Duodenal mucosa (tissue), 2 donors: ENCODE measurements around the gene CCR5.

Source experiments
- H3K27ac ChIP-seq: one replicate; pipeline ENCODE4 v1.7.0; 2013; ENCODE audit warnings: low read depth, low read length
- H3K27me3 ChIP-seq, 2 donors: one replicate each; pipeline ENCODE4 v1.7.0; 2013; ENCODE audit warnings: low read length in 2 of 2, control low read depth in 1 of 2; ENCODE audit not compliant: insufficient read depth in 2 of 2, control insufficient read depth in 1 of 2
- H3K36me3 ChIP-seq, 2 donors: one replicate each; pipeline ENCODE4 v1.7.0; 2013; ENCODE audit warnings: low read length in 2 of 2, control low read depth in 1 of 2; ENCODE audit not compliant: insufficient read depth in 2 of 2, control insufficient read depth in 1 of 2
- H3K4me1 ChIP-seq, 2 donors: one replicate each; pipeline ENCODE4 v1.7.0; 2013; ENCODE audit warnings: low read length in 2 of 2, control low read depth in 1 of 2; ENCODE audit not compliant: insufficient read depth in 2 of 2, control insufficient read depth in 1 of 2
- H3K4me3 ChIP-seq, 2 donors: one replicate each; pipeline ENCODE4 v1.7.0; 2013; ENCODE audit warnings: low read length in 2 of 2, low read depth in 1 of 2
- H3K9ac ChIP-seq, 2 donors: one replicate each; pipeline ENCODE4 v1.7.0; 2013; ENCODE audit warnings: low read length in 2 of 2, low read depth in 1 of 2
- H3K9me3 ChIP-seq, 2 donors: one replicate each; pipeline ENCODE4 v1.7.0; 2013; ENCODE audit warnings: low read length in 2 of 2, control low read depth in 1 of 2; ENCODE audit not compliant: control insufficient read depth in 1 of 2

Gene CCR5

DNA sequence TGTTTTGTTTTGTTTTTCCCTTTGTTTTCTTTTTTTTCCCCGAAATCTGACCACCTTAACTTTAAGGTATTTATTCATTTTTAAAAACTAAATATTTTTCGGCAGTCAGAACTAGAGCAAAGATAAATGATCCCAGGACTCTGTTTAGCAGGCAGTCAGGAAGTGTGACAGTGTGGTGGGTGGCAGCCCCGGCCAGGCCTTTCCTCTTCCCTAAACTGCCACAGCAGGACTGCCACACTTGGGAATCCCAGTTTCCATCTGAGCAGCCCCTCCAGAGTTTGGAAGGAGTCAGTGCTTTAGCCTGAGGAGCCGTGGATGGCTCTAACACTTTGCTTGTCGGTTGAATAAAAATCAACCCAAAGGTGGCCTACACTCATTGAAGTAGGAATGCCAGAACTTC, 43.2 kb downstream of the CCR5 start:
- Histone ChIP-seq H3K27ac (no peak overlapping the region), H3K4me3 (no peak overlapping the region), H3K9me3 (no peaks in the 10 kb centered on the region), H3K27me3 (no peaks in the 10 kb centered on the region), H3K9ac (no peak overlapping the region), H3K4me1 (peaks cover 13 to 14% of the 10 kb centered on the region in 2 donors), H3K36me3 (no peaks in the 10 kb centered on the region)

DNA sequence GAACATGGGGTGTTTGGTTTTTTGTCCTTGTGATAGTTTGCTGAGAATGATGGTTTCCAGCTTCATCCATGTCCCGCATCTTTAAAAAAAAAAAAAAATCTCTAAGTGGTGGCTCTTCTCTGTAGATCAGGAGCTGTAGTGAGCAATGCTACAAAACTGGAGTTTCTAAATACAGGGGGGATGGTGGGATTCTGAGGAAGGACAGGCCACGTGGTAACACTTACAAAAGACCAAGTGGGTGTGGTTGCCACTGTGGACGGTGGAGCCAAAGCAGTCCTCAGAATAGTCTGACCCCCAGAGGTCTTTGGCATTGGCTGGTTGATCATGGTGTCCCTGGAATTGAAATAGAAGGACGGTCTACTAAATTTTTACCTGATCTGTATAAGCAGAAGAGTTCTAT, 44.0 kb downstream of the CCR5 start:
- H3K4me1 ChIP-seq = peaks cover 11 to 12% of the 10 kb centered on the region in 2 donors

DNA sequence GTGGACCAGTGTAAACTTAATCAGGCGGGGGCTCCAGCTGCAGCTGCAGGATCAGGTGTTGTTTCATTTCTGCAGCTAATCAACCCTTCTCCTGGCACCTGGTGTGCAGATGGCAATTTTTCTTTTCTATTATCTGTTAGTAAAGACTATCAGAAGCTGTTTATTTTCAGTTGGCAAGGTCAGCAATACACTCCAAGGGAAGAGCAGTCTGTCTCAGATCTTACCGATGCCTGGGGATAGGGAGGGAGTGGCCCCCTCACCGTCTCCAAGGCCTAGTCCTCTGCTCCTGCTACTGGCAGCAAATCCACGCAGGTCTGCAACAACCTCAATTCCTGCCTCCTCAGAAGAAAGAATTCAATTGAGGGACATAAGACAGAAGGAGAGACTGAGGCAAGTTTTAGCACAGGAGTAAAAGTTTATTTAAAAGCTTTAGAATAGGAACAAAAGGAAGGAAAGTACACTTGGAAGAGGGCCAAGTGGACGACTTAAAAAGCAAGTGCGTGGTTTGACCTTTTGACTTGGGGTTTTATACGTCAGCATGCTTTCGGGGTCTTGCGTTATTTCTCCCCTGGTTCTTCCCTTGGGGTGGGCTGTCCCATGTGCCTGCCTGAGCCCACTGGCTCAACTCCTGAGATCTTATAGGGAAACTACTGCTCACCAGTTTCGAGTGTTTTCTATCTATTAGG, 45.5 kb downstream of the CCR5 start:
- Histone ChIP-seq H3K4me1 (peaks cover 11 to 12% of the 10 kb centered on the region in 2 donors), H3K9ac (no peak overlapping the region), H3K9me3 (no peaks in the 10 kb centered on the region), H3K27me3 (no peaks in the 10 kb centered on the region), H3K27ac (no peak overlapping the region), H3K36me3 (no peaks in the 10 kb centered on the region), H3K4me3 (peak overlapping the region in 1 of 2 donors; percentile 8)

More for the DNA sequence above, 44.0 kb downstream of the CCR5 start:
- Histone ChIP-seq H3K9ac (no peak overlapping the region), H3K9me3 (no peaks in the 10 kb centered on the region), H3K4me3 (no peak overlapping the region), H3K36me3 (no peaks in the 10 kb centered on the region), H3K27me3 (no peaks in the 10 kb centered on the region), H3K27ac (no peak overlapping the region)

DNA sequence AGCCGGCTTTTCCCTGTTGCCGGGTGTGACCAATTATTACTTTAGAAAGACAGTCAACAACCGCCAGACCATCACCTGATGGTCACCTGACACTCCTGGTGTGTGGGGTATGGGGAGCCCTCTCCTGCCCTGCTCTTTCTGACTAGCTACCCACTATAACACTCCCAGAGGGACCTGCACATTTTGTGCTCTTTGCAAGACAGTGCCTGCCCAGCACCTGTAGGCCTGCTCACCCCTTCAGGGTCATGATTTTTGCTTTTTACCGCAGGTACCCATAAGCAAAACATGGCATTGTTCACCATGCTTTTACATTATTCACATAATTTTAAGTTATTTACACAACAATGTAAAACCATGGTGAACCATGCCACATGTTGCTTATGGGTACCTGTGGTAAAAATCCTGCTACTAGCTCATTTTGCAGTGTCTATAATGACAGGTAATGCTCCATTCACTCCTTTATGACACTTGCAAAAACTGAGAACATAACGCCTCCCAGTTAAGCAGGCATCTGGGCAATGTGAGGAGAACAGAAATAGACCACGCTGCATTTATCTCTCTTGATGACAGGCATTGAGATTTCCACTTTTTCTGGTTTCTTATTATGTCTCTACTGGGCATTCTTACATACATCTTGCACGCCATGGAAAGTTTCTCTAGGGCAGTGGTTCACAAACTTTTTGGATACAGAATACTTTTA, 46.2 kb downstream of the CCR5 start:
- Histone ChIP-seq H3K4me3 (no peak overlapping the region), H3K9ac (no peak overlapping the region), H3K4me1 (peaks cover 11 to 12% of the 10 kb centered on the region in 2 donors), H3K9me3 (no peaks in the 10 kb centered on the region), H3K27me3 (no peaks in the 10 kb centered on the region), H3K27ac (no peak overlapping the region), H3K36me3 (no peaks in the 10 kb centered on the region)

DNA sequence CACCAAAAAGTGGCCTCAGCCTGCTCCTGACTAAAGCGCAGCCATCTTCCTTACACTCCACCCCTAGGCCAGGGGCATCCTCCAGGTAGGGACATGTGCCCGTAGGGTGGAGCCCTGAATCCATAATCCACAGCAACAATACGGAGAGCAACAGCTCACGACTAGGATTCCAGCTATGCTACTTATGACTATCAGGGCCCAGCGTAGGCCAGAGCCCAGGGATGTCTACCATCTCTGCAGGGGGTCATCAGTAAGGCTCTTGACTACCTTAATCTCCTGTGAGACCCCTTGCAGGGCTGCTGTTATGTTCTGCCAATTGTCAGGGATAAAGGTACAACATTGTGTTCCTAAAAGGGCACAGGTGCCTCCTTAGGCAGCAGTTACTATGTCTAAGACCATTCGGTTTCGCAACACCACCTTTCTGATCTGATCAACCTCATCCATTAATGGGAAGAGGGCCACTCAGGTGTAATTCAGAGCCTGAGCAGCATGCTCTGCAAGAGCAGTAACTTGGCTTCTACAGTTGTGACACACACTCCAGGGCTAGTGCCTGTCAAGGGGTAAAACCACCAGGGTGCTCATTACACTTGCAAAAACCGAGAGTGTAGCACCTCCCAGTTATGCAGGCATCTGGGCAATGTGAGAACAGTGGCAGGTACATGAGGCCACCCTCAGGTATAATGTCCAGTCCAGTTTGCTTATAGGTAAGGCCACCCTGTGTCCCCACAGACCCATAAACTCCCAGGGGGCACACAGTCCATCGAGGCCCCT, 47.3 kb downstream of the CCR5 start:
- Histone ChIP-seq H3K4me1 (peaks cover 11 to 12% of the 10 kb centered on the region in 2 donors), H3K27ac (no peak overlapping the region), H3K36me3 (no peaks in the 10 kb centered on the region), H3K27me3 (no peaks in the 10 kb centered on the region), H3K4me3 (no peak overlapping the region), H3K9ac (no peak overlapping the region), H3K9me3 (no peaks in the 10 kb centered on the region)

DNA sequence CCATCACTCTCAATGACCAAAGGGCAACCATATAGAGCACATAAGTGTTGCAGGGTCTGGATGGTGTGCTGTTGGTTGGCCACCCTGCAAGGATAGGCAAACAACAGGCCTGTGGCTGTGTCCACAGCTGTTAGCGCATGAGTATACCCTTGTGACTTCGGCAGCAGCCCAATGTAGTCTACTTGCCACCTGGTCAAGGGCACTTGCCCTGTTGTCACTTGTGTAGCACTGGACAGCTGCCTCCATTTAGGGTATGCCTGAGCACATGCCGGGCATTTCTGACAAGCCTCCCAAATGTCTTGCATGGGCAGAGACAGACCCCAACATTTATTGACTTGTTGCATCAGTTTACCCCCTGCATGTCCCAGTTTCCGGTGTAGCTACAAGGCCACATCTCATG, 49.1 kb downstream of the CCR5 start:
- H3K27ac ChIP-seq = no peak overlapping the region
- H3K9me3 ChIP-seq = no peaks in the 10 kb centered on the region
- no peaks in the 10 kb centered on the region for H3K27me3 ChIP-seq
- no peaks in the 10 kb centered on the region for H3K36me3 ChIP-seq
- peaks cover 11 to 12% of the 10 kb centered on the region in 2 donors for H3K4me1 ChIP-seq
- H3K4me3 ChIP-seq = no peak overlapping the region
- H3K9ac ChIP-seq = no peak overlapping the region

DNA sequence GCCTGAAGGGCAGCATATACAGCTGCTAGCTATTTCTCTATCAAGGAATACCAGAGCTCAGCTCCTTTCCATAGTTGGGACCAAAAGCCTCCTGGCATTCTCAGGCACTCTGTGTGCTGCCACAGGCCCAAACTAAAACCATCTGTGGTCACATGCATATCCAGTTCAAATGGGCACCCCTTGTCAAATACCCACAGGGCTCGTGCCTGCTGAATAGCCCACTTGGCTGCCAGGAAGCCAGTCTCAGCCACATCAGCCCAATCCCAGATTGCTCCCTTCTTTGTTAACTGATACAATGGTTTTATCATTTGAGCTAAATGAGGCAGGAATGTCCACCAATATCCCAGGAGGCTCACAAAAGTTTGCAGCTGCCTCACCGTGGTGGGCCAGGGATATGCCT, 50.2 kb downstream of the CCR5 start:
- Histone ChIP-seq H3K9ac (no peak overlapping the region), H3K36me3 (no peaks in the 10 kb centered on the region), H3K4me1 (peaks cover 9 to 10% of the 10 kb centered on the region in 2 donors), H3K27me3 (no peaks in the 10 kb centered on the region), H3K27ac (no peak overlapping the region), H3K4me3 (no peak overlapping the region), H3K9me3 (no peaks in the 10 kb centered on the region)

DNA sequence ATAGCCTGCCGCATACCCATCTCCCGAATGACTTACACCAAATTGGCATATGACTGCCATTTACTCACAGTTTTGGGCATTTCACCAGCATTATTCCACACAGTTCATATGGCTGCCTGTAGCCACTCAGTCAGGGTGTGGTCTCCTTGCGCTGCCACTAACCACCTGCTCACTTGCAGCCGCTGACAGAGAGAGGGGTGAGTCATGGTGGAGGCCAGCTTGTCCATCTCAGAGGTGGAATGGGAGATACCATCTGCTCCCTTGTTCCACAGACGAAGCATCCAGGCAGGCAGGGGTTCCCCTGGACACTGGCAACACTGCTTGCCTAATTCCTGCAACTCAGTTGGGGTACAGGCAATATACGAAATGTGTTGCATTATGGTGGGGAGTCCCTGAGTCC, 51.9 kb downstream of the CCR5 start:
- Histone ChIP-seq H3K27me3 (no peaks in the 10 kb centered on the region), H3K36me3 (no peaks in the 10 kb centered on the region), H3K4me1 (no peaks in the 10 kb centered on the region), H3K27ac (no peak overlapping the region), H3K4me3 (no peak overlapping the region), H3K9me3 (no peaks in the 10 kb centered on the region), H3K9ac (no peak overlapping the region)

DNA sequence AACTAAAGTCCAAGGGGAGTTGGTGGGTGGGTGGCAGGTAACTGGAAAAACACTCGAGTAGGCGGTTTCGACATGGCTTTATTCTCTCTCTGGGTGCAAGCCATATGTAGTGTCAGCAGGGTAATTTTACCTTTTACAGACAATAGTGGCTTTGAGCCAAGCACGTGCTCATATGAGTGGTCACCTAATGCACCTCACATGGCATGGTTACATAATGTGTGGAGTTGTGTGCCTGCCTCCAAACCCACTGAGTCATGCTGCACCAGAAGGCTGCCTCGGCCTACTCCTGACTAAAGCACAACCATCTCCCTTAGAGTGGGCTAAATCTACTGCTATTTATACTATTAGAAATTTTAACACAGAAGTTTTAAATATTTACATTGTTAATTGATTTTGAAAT, 52.8 kb downstream of the CCR5 start:
- H3K4me1 ChIP-seq = peaks cover under 1 to 2% of the 10 kb centered on the region in 2 donors
- no peaks in the 10 kb centered on the region for H3K9me3 ChIP-seq
- no peaks in the 10 kb centered on the region for H3K27me3 ChIP-seq
- no peak overlapping the region for H3K9ac ChIP-seq
- no peak overlapping the region for H3K4me3 ChIP-seq
- H3K27ac ChIP-seq = no peak overlapping the region
- no peaks in the 10 kb centered on the region for H3K36me3 ChIP-seq
